Endothelial cell of umbilical vein (primary cell): ENCODE measurements around the gene UGGT2. TPM values are rescaled to one million over a fixed set of nuclear protein-coding genes. Genes with fewer than 3 reads are reported as not detected.
"Not testable (repeated sequence)": the region's sequence is repeated elsewhere in the genome, so short reads cannot be mapped to it uniquely, and the experiment has no call there.

Source experiments
- BruUV-seq: library from RNA; stranded (reverse); fragments of 400-500 nt; replicated peaks from 2 replicates; lab custom pipeline; 2021; lab: Mats Ljungman, UMichigan
- CTCF ChIA-PET: fragments of 300-600, 350-600 bp; sonication (Branson Sonifier 250); formaldehyde crosslinking; loops from one replicate; lab custom pipeline; 2021; ENCODE audit warnings: antibody characterized with exemption, inconsistent platforms; lab: Charles Lee
- POLR2A ChIA-PET: fragments of 300-600, 350-600 bp; sonication (Branson Sonifier 250); formaldehyde crosslinking; loops from one replicate; lab custom pipeline; 2021; ENCODE audit warnings: antibody characterized with exemption, inconsistent platforms; lab: Charles Lee
- DNase-seq: peaks from one replicate; pipeline ENCODE4 v3.0.0-alpha.2; 2011; ENCODE audit warnings: low read depth, low spot score
- FAIRE-seq: peaks from 2 replicates; lab custom pipeline; 2011; peaks lifted over from hg19 to GRCh38; lab: Jason Lieb, UNC
- H2AFZ ChIP-seq: 2 replicates; pipeline ENCODE4 v1.6.0; 2012; ENCODE audit warnings: low read depth, low read length, control low read depth, inconsistent platforms
- H3K27ac ChIP-seq: 2 replicates; pipeline ENCODE4 v1.5.1; 2011; ENCODE audit warnings: low read depth, mild to moderate bottlenecking, control low read depth, low read length, moderate library complexity; ENCODE audit not compliant: insufficient read depth
- H3K27me3 ChIP-seq, 2 experiments: 2 replicates each; pipeline versions ENCODE4 v1.6.0 to v1.6.1; 2011; ENCODE audit warnings: low read length in 2 of 2, mixed read lengths in 1 of 2; ENCODE audit not compliant: control insufficient read depth in 2 of 2, insufficient read depth in 2 of 2
- H3K36me3 ChIP-seq, 2 experiments: 2 replicates in 1 of 2; 3 replicates in 1 of 2; pipeline ENCODE4 v1.5.1; 2011; ENCODE audit warnings: low read length in 2 of 2, mild to moderate bottlenecking in 1 of 2, moderate library complexity in 1 of 2; ENCODE audit not compliant: control insufficient read depth in 2 of 2, insufficient read depth in 2 of 2; ENCODE audit errors: extremely low read depth in 1 of 2
- H3K4me1 ChIP-seq: 3 replicates; pipeline ENCODE4 v1.5.1; 2011; ENCODE audit warnings: mild to moderate bottlenecking, low read length; ENCODE audit not compliant: control insufficient read depth, insufficient read depth; ENCODE audit errors: extremely low read depth
- H3K4me2 ChIP-seq: 2 replicates; pipeline ENCODE4 v1.6.1; 2011; ENCODE audit warnings: low read length, control low read depth, mixed read lengths; ENCODE audit not compliant: insufficient read depth
- H3K4me3 ChIP-seq, 3 experiments: fragments of 200-600 bp in 1 of 3; sonication (generic), shearing (Covaris generic) in 1 of 3; replicated peaks in 1 of 3; 2 replicates each; pipeline ENCODE4 v1.5.1; 2011 to 2016; ENCODE audit warnings: control low read depth in 3 of 3, low read length in 3 of 3, mild to moderate bottlenecking in 2 of 3, inconsistent platforms in 1 of 3, low read depth in 1 of 3, moderate library complexity in 1 of 3; ENCODE audit not compliant: insufficient read depth in 1 of 3
- H3K79me2 ChIP-seq: 2 replicates; pipeline ENCODE4 v1.6.0; 2012; ENCODE audit warnings: low read length, inconsistent platforms; ENCODE audit not compliant: control insufficient read depth, insufficient read depth
- H3K9ac ChIP-seq: replicated peaks from 2 replicates; pipeline ENCODE3; 2011; ENCODE audit warnings: low read length, control low read depth; ENCODE audit not compliant: insufficient read depth; ENCODE audit errors: extremely low read depth
- H3K9me1 ChIP-seq: replicated peaks from 3 replicates; pipeline ENCODE4 v1.6.0; 2011; ENCODE audit warnings: mild to moderate bottlenecking, low read length; ENCODE audit not compliant: control insufficient read depth, insufficient read depth; ENCODE audit errors: extremely low read depth
- H3K9me3 ChIP-seq: replicated peaks from 2 replicates; pipeline ENCODE4 v1.5.1; 2012; ENCODE audit warnings: low read length, inconsistent platforms; ENCODE audit not compliant: control insufficient read depth, insufficient read depth
- H4K20me1 ChIP-seq: replicated peaks from 2 replicates; pipeline ENCODE3; 2011; ENCODE audit warnings: mild to moderate bottlenecking, low read length; ENCODE audit not compliant: control insufficient read depth, insufficient read depth; ENCODE audit errors: extremely low read depth
- EZH2 ChIP-seq: IDR thresholded peaks from 2 replicates; pipeline ENCODE4 v1.6.1; 2012; ENCODE audit warnings: borderline replicate concordance, low read depth, mild to moderate bottlenecking, moderate library complexity, low read length, inconsistent platforms; ENCODE audit not compliant: severe bottlenecking
- FOS ChIP-seq: IDR thresholded peaks from 2 replicates; pipeline ENCODE4 v1.6.1; 2011; ENCODE audit warnings: mild to moderate bottlenecking, low read length, moderate library complexity, borderline replicate concordance; ENCODE audit not compliant: insufficient read depth
- GATA2 ChIP-seq: IDR thresholded peaks from 2 replicates; pipeline ENCODE4 v1.7.0; 2011; ENCODE audit warnings: low read depth, mild to moderate bottlenecking, moderate library complexity, mixed read lengths, low read length; ENCODE audit not compliant: insufficient read length, insufficient read depth
- JUN ChIP-seq: IDR thresholded peaks from 2 replicates; pipeline ENCODE4 v1.6.1; 2011; ENCODE audit warnings: borderline replicate concordance, low read depth; ENCODE audit not compliant: insufficient read length, insufficient read depth
- MAX ChIP-seq: IDR thresholded peaks from 2 replicates; pipeline ENCODE4 v1.6.1; 2011; ENCODE audit not compliant: insufficient read depth, insufficient read length
- MYC ChIP-seq: IDR thresholded peaks from one replicate; pipeline ENCODE4 v1.6.1; 2011; ENCODE audit warnings: mild to moderate bottlenecking, low read depth, low read length
- POLR2A ChIP-seq: IDR thresholded peaks from 2 replicates; pipeline ENCODE4 v1.6.1; 2012; ENCODE audit warnings: low read depth, mild to moderate bottlenecking, control low read depth, low read length
- dilution Hi-C: fragments of 300-500 bp; cut with MboI; formaldehyde crosslinking; loops from one replicate; pipeline ENCODE4 v1.15.0; 2019; ENCODE audit warnings: low sequenced_read_pairs; ENCODE audit not compliant: extremely low pct_ligation_motif_present
- intact Hi-C: fragments of 100-400 bp; cut with micrococcal nuclease; formaldehyde crosslinking; loops from one replicate; pipeline ENCODE4 v1.10.0; 2022
- polyA plus RNA-seq, 4 experiments: library from polyadenylated mRNA; depleted of rRNA in 3 of 4; stranded (reverse) in 3 of 4; unstranded in 1 of 4; fragments of >200 nt; gene quantifications; 2 replicates each; pipeline versions ENCODE4 v1.2.1 to v1.2.3, GENCODE V29; 2011 to 2012; ENCODE audit warnings: missing spikeins in 1 of 4
- total RNA-seq: library from RNA; stranded (reverse); gene quantifications from 2 replicates; pipeline ENCODE4 v1.2.3, GENCODE V29; 2021

Gene UGGT2
- total and polyA plus RNA-seq, 2 donors (not counting 3 experiments of a cell fraction or from before 2014, with no cell fraction given) = 4.6 to 25.1 TPM

GRCh38 chr13:95784161-95784899 is 268.9 kb downstream of the UGGT2 start:
- Histone ChIP-seq H3K9me3 (no peaks in the 10 kb centered on the region), H3K27ac (peak overlapping the region; percentile 69), H3K4me3 (no peak overlapping the region), H3K4me1 (peaks cover 17% of the 10 kb centered on the region), H2AFZ (no peak overlapping the region), H3K79me2 (no peaks in the 10 kb centered on the region), H4K20me1 (no peaks in the 10 kb centered on the region), H3K36me3 (peaks cover 2 to 5% of the 10 kb centered on the region in 2 experiments), H3K9me1 (no peaks in the 10 kb centered on the region), H3K9ac (peak overlapping the region; percentile 23), H3K27me3 (no peaks in the 10 kb centered on the region), H3K4me2 (peak overlapping the region; percentile 39)
- peak; percentile 93 for DNase-seq
- dilution Hi-C loops (no loop called here), intact Hi-C loops (loop anchor here (2.0 kb wide), 1 partner anchor 108 kb away; the partner anchor contains the start of gene DNAJC3)
- peak; percentile 83 for TF ChIP-seq JUN
- no peak for TF ChIP-seq MYC
- peak; percentile 68 for TF ChIP-seq FOS
- no peak for TF ChIP-seq POLR2A
- TF ChIP-seq GATA2 = no peak
- ChIA-PET POLR2A (no interaction called here), CTCF (interaction anchor here (0.5 to 1.6 kb wide), 4 partner anchors 49 to 160 kb away, joined by 3 to 6 read pairs (median 6); no protein-coding TSS in a partner anchor)
- FAIRE-seq = peak; percentile 52
- BruUV-seq = no TSS peak

- Histone ChIP-seq H3K36me3 (peaks cover 2 to 5% of the 10 kb centered on the region in 2 experiments), H3K9me1 (no peaks in the 10 kb centered on the region), H4K20me1 (no peaks in the 10 kb centered on the region), H3K9me3 (no peaks in the 10 kb centered on the region), H2AFZ (no peak overlapping the region), H3K4me1 (peaks cover 17% of the 10 kb centered on the region), H3K27ac (peak overlapping the region; percentile 69), H3K4me2 (peak overlapping the region; percentile 39), H3K27me3 (no peaks in the 10 kb centered on the region), H3K79me2 (no peaks in the 10 kb centered on the region), H3K9ac (peak overlapping the region; percentile 23), H3K4me3 (no peak overlapping the region)
- BruUV-seq = no TSS peak
- DNase-seq (no peak), FAIRE-seq (no peak)
- dilution Hi-C loops = no loop called here
- CTCF ChIA-PET = interaction anchor here (0.5 to 1.6 kb wide), 4 partner anchors 50 to 160 kb away, joined by 3 to 6 read pairs (median 6); no protein-coding TSS in a partner anchor
- intact Hi-C loops = loop anchor here (2.0 kb wide), 1 partner anchor 107 kb away; the partner anchor contains the start of gene DNAJC3
- TF ChIP-seq FOS (no peak), EZH2 (no peak), MAX (no peak), MYC (no peak)
- POLR2A ChIA-PET = no interaction called here
Observed at GRCh38 chr13:95783747-95784146, 269.5 kb downstream of the UGGT2 start.

- H3K9ac ChIP-seq, H3K27ac ChIP-seq, H3K4me3 ChIP-seq, CTCF ChIA-PET, H4K20me1 ChIP-seq, H3K9me1 ChIP-seq, H3K27me3 ChIP-seq, intact Hi-C loops, DNase-seq, dilution Hi-C loops, H2AFZ ChIP-seq, H3K36me3 ChIP-seq, FAIRE-seq, POLR2A ChIA-PET, H3K4me2 ChIP-seq, H3K79me2 ChIP-seq, BruUV-seq, H3K9me3 ChIP-seq: not testable (repeated sequence)
- H3K4me1 ChIP-seq = peaks cover 17% of the 10 kb centered on the region
Observed at GRCh38 chr13:95781940-95782339, 271.3 kb downstream of the UGGT2 start.
